Frontal cortex (tissue), 4 donors: ENCODE results near the gene GEMIN7. TPM values are rescaled to one million over a fixed set of nuclear protein-coding genes. Genes with fewer than 3 reads are reported as not detected.

ENCODE experiments used
- DNase-seq, 2 donors: peaks; one replicate each; pipeline ENCODE4 v3.0.0; 2012; ENCODE audit warnings: low spot score in 2 of 2
- FAIRE-seq: peaks from 2 replicates; lab custom pipeline; 2012; peaks lifted over from hg19 to GRCh38; lab: Jason Lieb, UNC
- total RNA-seq: library from RNA; depleted of rRNA; stranded (reverse); fragments of >200 nt; gene quantifications from one replicate; pipeline ENCODE4 v1.2.3, GENCODE V29; 2014
- donor health status: control.
- donor health status: control.
- donor health status: control.

Gene GEMIN7
- total RNA-seq = 11.8 TPM

- FAIRE-seq (no peak), DNase-seq (peak; percentile 85 to 86)
Observed at GRCh38 chr19:45079063-45079910, at the start of gene GEMIN7. Gene GEMIN7 (plus strand): TSS chr19:45079260. CDS start chr19:45090115, 10,855 bp downstream.

DNA sequence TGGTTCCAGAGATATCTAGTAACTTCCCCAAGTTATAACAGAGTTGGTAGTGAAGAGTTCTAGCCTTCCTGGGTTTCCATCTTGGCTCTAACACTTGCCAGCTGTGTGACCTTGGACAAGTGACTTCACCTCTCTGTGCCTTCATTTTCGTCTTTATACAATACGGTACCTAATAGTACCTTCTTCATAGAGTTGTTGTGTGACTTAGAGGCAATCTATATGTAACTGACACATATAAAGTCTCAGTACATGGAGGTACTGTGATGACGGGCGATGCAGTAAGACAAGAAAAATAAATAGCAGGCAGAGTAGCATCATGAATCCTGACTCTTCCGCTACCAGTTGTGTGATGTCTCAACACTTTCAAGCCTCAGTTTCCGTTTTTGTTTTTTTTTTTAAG is 48.2 kb upstream of the GEMIN7 start:
- DNase-seq (no peak), FAIRE-seq (no peak)

- FAIRE-seq = no peak
- DNase-seq = no peak
Observed at GRCh38 chr19:45032421-45032820, 46.6 kb upstream of the GEMIN7 start.

- no peak for FAIRE-seq
- DNase-seq = no peak
Observed at GRCh38 chr19:45035755-45036154, 43.3 kb upstream of the GEMIN7 start.

GRCh38 chr19:45037393-45038169 is 41.5 kb upstream of the GEMIN7 start:
- FAIRE-seq (no peak), DNase-seq (no peak)

- peak; percentile 60 for FAIRE-seq
Observed at GRCh38 chr19:45038931-45039893, 39.8 kb upstream of the GEMIN7 start, which contains the start of gene CLASRP. Gene CLASRP (plus strand): TSS chr19:45039045. CDS start chr19:45040213, 1,168 bp downstream.

GRCh38 chr19:45040059-45040771 is 38.8 kb upstream of the GEMIN7 start:
- FAIRE-seq = no peak
- no peak for DNase-seq

More at GRCh38 chr19:45038931-45039893, 39.8 kb upstream of the GEMIN7 start, which contains the start of gene CLASRP:
- DNase-seq = peak; percentile 91 to 93

- FAIRE-seq (no peak), DNase-seq (no peak)
Observed at GRCh38 chr19:45041125-45041524, 37.9 kb upstream of the GEMIN7 start.

- DNase-seq (peak; percentile 62 to 70), FAIRE-seq (no peak)
Observed at GRCh38 chr19:45045671-45046353, 33.2 kb upstream of the GEMIN7 start.

- DNase-seq (no peak), FAIRE-seq (no peak)
Observed at GRCh38 chr19:45046355-45046754, 32.7 kb upstream of the GEMIN7 start.

- FAIRE-seq (no peak), DNase-seq (no peak)
Observed at GRCh38 chr19:45047188-45047797, 31.8 kb upstream of the GEMIN7 start.

DNA sequence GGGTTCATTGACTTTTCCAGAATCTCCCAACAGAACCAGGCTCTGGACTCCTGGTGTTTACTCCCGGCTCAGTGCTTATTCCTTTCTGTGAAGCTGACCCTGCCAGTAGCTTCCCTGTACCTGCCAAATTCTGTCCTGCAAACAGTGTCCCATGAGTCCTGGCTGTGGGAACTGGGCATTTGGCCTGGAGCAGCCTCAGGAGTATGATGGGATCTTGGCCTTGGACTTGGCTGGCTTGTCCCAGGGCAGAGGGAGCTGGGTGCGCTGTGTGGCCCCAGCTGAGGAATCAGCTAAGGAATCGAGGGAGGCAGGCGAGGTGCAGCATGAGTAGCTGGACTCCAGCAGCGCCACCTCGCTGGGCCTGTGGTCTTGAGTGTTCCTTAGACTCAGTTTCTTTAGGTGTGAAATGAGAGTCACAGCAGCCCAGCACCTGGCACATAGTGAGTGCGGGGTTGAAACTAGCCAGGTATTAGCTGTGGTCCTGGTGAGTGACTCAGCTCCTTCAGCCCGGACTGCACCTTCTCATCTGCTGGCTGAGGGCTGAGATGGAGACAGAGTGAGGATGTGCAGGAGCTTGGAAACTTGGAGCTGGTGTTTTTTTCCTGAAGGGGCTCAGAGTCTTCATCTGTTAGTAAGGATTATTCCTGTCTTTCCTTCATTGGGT is 29.9 kb upstream of the GEMIN7 start:
- FAIRE-seq = no peak

DNA sequence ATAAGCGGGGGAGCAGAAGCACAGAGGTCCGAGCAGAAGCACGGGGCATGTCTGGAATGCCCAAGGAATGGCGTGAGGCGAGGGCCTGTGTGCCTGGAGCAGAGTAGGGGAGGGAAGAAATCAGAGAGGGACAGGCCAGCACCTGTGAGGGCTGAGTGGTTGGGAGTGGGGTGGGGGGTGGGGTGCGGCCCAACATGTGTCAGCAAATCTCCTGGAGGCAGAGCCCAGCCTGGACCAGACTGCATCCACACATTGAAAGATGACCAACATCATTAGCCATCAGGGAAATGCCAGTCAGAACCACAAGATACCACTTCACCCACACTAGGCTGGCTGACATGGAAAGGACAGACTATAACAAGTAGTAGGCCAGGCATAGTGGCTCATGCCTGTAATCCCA is 29.0 kb upstream of the GEMIN7 start:
- FAIRE-seq = no peak
- DNase-seq = no peak

More for the DNA sequence above, 29.9 kb upstream of the GEMIN7 start:
- no peak for DNase-seq

- DNase-seq = no peak
Observed at GRCh38 chr19:45051929-45052579, 27.0 kb upstream of the GEMIN7 start.

DNA sequence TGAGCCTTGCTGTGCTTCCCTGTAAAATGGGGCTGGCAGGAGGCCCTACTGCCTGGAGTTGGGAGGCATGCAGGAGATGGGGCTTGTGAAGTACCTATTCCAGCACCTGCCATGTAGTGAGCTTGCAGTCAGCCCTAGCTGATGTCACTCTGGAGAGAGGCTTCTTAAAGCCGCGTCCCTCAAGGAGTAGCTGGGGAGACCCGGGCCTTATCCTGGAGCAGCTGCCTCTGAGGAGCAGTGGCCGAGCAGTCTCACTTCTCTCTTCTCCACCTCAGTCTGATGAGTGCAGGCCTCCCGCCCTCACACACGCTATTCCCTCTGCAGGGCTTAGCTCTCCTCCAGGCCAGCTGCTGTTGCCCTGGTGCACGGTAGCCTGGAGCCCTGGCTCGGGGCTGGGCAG is 22.2 kb upstream of the GEMIN7 start:
- no peak for DNase-seq
- no peak for FAIRE-seq

More at GRCh38 chr19:45051929-45052579, 27.0 kb upstream of the GEMIN7 start:
- no peak for FAIRE-seq

GRCh38 chr19:45057444-45057843 is 21.6 kb upstream of the GEMIN7 start:
- no peak for DNase-seq
- no peak for FAIRE-seq

DNA sequence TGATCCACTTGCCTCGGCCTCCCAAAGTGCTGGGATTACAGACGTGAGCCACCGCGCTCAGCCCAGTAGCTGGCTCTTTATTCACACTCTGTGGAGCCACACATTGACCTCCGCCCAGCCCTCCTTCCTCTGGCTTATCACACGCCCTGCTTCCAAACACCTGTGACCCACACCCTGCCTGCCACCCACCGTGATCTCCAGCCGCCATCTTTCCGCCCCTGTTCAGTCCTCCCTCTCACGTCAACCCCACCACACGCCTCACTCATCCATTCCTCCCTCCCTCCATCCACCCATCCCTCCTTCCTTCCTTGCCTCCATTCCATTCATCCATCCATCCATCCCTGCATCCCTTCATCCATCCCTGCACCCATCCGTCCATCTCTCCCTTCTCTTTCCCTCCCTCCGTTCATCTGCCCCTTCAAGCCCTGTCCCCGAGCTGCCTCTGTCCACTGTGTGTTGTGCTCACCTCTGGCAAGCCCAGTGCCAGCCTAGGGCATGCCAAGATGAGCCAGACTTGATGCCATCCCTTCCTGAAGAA is 20.4 kb upstream of the GEMIN7 start:
- DNase-seq = no peak
- FAIRE-seq = no peak
